GM19351 (cell line): Measurements from ENCODE around the gene LTBP2.

Experiments
- ATAC-seq: cut with Tn5 transposase; IDR thresholded peaks from one replicate; pipeline ENCODE4 v1.9.1; 2021; ENCODE audit warnings: mild to moderate bottlenecking, moderate library complexity; ENCODE audit not compliant: unreplicated experiment

Gene LTBP2

DNA sequence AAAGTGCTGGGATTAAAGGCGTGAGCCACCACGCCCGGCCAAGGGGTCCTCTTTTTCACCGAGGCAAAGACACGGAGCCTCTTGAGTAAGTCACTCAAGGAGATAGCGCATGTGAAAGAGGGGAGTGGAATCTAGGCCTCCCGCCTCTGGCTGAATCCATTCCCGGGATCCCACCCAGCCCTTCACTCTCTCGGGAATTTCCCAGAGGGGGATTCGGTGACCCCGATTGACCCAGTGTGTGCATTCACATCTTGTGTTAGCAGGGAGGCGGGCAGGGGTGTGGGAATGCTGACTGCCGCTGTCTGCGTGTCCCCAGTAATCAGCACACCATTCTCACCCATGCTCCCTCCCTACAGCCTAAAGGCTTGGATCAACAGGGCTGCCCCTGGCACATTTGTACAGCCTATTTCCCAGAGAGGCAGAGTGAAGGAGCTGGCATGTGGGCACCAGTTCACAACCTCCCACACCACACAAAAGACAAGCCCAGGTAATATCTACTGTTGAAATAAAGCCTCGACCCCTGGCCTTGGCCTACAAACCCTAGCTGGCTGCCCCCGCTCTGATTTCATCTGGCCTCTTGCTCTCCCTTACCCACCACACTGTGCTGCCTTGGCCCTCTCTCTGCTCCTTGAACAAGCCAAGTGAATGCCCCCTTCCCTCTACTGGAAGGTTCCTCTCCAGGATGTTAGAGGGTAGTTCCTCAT lies 1.3 kb upstream of the LTBP2 start:
- ATAC-seq, result no peak

DNA sequence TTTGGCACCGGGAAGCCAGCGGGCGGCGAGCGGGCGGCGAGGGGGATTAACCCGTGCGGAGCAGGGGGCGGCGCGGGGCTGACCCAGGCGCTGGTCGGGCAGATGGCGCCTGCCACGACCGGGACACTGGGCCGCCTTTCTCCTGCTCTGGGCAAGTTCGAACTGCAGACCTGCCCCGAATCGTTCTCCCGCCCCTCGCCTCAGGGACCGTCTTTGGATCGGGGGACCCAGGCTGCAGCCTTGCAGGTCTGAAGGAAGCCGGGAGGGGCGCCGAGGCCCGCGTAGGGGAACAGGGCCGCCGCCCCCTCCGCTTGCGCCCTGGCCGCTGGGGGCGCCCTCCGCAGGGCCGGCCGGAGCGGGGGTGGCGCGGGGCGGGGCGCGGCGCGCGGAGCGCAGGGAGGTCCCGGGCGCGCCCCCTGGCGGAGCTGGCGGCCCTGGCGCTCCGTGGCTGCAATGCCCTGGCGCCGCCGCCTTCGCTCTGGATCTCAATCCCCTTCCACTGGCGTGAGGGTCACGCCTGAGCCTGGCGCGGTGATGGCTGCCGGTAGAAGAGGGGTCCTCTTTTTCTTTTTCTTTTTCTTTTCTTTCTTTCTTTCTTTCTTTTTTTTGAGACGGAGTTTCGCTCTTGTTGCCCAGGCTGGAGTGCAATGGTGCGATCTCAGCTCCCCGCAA lies 449 bp upstream of the LTBP2 start:
- peak; percentile 59 for ATAC-seq

GRCh38 chr14:74610866-74611649 lies 979 bp downstream of the LTBP2 start:
- no peak for ATAC-seq

DNA sequence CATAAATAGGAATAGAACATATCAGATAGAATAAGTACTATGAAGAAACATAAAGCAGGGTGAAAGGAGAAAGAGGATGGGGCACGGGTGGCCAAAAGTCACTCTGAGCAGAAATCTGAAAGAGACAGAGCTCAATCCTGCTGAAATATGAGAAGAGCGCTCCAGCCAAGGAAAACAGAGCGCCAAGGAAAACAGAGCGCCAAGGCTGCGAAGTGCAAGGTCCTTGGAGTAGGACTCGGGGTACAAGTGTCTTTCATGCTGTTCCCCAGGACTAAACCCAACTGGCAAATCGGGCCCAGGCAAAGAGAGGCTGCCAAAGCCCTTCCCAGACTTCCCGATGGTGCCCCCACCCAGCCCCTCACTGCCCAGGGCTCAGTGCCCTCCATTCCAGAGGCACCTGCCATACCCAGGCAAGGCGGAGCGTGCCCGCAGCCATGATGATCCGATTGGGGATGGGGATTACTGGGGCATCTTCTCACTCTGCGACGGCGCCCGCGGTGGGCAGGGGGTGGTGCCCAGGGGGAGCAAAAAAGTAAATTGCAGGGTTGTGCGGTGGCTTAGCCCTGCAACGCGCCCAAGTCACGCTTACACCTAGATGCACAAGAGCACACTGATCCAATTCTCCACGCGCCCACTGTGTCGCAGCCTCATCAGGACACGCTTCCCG lies 1.7 kb downstream of the LTBP2 start:
- ATAC-seq, result no peak

DNA sequence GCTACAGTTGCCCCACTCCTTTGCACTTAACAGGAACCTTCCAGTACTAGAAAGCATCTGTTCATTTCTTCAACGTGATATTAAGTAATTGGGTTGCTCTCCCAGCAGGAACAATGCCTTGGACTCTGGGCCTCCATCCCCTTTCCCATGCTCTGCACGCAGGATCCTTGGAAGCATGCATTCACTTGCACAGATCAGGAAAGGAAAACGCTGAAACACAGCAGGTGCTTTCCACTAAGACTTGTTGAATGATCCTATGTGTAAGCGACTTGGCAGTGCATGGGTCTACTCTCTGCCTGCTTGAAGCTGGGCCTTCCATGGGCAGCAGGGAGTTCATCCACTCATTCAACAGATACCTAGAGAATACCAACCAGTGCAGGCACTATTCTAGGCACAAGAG lies 2.3 kb downstream of the LTBP2 start:
- no peak for ATAC-seq

DNA sequence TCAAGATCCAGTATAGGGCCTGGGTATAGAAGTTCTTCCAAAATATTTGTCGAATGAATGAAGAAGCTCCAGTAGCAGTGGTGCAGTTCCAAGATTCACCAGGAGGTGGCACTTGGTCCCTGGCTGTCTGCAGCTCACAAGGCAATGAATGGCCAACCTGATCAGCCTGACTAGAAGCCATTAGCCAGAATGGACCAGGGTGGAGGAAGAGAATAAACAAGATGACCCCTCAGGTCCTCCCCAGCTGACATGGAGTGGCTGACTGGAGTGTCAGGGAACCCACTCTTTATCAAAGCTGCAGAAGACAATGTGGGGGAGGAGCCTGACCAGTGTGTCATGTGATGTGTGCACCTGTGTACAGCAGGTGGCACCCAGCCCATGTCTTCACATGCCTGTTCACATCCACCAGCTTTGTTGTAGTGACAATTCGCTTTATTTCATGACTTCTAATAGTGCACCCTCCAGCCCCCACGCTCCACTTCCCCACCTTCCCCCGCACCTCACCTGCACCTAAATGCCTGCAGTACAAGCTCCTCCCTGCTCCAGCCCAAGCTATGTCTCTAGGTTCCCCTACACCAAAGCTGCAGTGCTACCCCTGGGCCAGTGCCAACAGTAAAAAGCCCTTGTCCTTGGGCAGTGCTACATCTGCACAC lies 3.0 kb downstream of the LTBP2 start:
- no peak for ATAC-seq

- ATAC-seq, result no peak
Measured at GRCh38 chr14:74606727-74607126, 5.3 kb downstream of the LTBP2 start.

DNA sequence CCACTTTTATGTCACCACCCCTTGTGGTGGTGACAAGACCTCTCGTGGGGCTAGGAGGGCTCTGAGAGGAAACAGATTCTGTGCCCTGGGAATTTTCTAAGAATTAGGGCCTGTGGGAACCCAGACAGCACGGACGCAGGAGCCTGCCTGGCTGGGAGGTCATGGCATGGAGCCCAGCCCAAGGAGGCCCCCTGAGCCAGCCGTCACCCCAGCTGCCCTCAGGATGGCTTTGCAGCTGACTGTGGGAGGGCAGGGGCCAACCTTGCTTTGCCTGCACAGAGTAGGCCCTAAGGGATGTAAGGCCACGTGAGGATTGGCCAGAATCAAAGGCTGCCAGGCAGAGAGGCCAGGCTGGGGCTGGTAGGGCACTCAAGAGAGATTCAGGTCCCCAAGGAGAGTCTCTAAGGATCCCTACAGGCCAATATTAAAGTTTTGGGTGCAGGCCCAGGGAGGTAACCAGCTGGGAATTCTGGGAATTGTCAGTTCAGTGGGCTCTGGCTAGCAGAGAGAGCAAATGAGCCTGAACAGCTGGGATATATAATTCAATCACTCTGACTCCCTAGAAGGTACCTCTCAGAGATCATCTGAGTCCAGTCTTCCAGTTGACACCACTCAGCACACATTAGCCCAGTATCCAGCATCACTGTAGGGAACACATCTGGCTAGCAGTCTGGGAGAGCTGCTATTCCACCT lies 6.4 kb downstream of the LTBP2 start:
- no peak for ATAC-seq

DNA sequence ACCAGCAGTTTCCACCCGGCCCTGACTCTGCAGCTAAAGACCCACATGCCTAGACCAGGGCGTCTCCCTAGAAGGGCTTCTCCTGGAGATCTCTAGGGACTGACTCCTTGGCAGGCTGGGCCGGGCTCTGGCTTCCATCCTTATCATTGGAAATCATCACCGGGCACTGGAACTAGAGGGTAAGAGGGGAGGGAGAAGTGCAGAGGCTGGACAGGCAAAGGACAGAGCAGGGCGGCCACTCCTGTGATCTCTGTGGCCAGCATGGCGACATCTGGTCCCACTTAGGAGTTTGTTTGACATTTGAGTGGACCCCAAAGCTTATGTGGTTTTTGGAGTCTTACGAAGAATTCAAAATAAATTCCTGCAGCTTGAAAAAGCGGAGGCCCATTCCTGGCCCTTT lies 7.1 kb downstream of the LTBP2 start:
- no peak for ATAC-seq

DNA sequence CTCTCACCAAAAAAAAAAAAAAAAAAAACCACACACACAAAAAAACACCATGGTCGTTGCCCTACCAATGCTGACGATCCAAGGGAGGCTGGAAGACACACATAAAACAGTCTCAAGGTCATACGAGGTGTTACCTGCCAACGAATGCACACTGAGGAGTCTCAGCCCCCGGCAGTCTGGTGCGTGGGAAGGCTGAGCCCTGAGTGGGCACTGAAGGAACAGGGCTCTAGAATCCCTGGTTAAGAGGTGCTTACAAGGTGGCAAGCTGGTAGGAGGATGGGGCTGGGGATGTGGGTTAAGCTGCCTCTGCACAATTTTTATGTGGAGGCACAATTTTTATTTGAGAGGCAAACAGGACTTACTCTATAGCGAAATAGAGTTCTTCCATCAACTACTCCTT lies 7.9 kb downstream of the LTBP2 start:
- ATAC-seq, result no peak

DNA sequence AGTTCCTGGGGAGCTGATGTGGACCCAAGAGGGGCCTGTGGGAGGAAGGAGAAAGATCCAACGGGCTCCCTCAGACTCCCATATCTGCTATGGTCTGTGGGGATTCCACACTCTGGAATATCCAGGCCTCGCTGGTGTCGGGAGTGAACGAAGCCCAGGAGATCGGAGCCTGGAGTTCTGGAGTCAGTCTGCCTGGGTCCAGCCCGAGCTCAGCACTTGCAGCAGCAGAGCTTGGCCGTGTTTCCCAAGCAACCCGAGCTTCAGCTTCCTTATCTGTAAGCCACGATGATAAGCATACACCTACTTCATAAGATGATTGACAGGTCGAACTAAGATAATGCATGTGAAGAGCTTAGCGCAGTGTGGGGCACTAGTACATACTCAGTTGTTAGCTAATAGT lies 10.1 kb downstream of the LTBP2 start:
- ATAC-seq, result no peak

DNA sequence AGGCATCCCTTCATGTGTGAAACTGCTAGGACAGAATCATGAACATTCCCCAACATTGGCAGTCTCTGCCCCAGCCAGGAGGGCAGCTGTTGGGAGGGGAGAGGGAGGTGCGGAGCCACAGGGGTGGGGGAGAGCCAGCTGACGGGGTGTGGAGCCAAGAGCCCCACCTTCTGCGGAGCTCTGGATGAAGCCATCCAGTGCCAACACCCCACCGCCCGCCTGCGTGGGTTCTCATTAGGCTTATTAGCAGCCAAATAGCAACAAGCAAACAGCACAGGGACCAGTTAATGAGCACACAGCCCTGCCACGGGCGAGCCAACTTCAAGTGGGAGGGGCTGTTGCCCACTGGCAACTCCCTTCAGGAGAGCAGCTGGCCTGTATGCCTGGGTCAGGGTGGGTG lies 12.1 kb downstream of the LTBP2 start:
- no peak for ATAC-seq

DNA sequence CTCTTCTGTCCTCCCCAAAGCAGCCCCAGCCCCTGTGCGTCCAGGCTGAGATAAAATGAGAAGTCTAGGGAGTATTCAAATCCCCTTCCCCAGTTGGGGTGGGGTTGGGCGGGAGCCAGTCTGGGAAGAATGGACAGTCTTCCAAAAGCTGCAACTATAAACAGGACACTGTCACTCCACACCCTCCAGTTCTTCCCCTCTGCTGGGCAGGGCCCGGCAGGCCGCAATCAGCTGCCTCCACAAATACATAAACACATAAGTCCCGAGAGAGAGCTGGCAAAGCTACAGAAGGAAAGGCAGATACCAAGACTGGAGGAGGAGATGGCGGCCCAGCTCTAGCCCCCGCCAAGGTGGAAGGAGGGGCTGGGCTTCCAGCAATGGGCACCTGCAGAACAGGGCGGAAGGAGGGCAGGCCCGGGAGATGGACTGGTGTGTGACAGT lies 12.7 kb downstream of the LTBP2 start:
- ATAC-seq, result no peak

GRCh38 chr14:74596741-74597450 lies 15.1 kb downstream of the LTBP2 start:
- ATAC-seq, result no peak

DNA sequence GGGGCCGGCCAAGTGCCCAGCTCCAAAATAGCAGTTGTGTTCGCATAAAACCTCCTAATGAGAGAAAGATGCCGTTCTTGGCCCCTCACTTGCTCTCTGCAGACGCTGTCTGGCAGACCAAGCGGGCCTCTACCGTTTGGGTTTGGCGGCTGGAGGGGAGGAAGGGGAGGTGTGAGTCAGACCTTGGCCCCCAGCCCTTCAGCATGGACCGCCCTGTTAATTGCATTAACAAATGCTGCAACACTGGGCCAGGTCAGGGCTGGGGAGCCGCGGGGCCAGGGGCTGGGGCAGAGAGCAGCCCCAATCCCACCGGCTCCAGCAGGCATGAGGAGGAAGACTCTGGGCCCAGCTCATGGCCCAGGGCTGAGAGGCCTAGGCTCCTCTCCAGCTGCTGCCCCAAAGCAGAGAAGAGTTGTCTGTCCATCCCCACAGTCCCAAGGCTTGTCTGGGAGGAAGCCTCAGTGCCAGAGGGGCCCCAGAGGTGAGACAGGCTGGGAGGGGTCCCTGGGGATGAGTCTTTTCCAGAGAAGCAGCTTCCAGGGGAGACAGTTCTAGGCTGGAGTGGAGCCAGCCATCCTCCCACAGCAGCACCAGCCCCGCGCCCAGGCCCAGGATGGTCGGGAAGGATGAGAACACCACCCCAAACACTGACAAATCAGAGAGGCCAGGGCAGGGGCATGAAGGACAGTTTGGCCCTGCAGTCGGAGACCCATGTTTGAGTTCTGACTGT lies 16.9 kb downstream of the LTBP2 start:
- ATAC-seq, result no peak

DNA sequence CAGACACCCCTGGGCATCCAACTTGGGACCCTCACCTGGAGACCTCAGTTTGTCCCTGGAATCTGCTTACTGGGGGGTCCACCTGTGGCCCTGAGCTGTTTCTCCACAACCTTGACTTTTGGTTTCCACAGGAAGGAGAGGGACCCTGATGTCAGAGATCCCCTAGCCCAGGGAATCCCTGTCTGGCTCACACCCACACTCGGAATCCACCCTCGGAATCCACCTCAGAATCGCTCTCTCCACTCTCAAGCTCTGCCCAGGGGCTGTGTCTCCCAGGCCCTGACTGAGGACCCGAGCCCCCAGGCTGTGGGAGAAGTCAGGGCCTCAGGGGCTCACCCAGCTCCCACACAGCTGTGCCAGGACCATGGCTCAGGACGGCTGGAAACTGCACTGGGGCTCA lies 17.4 kb downstream of the LTBP2 start:
- ATAC-seq, result no peak

DNA sequence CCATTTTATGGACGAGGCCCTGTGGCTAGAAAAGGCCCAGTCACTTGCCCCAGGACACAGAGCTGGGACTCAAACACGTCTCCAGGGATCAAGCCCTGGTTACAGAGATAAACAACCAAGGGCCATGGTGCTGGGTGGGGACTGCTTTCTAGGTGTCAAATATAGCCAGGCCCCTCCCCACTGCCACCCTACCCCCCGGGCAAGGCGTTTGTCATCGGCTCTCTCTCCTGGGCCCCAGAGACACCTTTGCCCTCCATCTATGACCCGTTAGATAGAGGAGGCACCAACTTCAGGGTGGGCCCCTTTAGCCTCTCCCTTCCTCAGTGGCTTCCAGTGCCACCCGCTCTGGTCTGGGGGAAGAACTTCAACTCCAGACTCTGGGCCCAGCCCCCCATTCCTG lies 18.0 kb downstream of the LTBP2 start:
- no peak for ATAC-seq

DNA sequence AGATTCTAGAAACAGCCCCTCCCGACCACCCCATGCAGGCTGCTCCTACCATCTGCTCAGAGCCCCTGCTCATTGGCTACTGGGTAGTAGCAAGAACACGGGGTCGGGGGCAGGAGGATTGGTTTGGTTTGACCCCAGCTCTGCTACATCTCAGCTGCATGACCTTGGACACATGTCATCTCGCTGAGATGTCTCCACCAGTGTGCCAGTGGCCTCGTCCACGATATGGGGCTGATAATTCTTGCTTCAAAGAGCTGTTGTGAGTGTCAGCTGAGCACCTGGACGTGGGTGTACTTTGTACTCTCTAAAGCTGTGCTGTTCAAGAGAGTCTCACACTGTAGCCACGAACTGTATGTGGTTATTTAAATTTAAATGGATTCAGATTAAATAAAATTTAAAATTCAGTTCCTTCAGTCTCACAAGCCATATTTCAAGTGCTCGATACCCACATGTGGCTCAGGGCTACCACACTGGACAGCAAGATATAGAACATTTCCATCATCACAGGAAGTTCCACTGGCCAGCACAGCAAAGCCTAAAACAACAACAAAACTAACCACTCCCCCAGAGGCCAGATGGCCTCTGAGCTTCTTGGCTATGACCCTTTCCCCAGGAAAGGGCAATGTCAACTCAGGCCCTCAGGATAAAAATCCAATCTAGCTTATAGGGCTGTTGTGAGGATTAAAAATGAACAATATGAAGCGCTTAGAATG lies 18.6 kb downstream of the LTBP2 start:
- ATAC-seq, result no peak
